Measurements from ENCODE around the gene NFRKB.

- TF ChIP-seq ZFP3 (CRISPR knock-in tag; IDR thresholded peaks at IDR 0.05) = no peak
- no peak for TF ChIP-seq ZC3H10 (CRISPR knock-in tag; IDR thresholded peaks at IDR 0.05)
- TF ChIP-seq POU6F1 (CRISPR knock-in tag; IDR thresholded peaks at IDR 0.05; ENCODE audit: borderline replicate concordance, low read depth) = no peak
Observed at GRCh38 chr11:129849447-129850130, 45.8 kb downstream of the NFRKB start.

Measured in SK-N-SH treated with all-trans-retinoic acid at 6 μM for 48 hours (cell line).